Vagina (tissue), 2 donors: ENCODE measurements around the gene MRPS12. TPM values are rescaled to one million over a fixed set of nuclear protein-coding genes. Genes with fewer than 3 reads are reported as not detected.

Experiments
- DNase-seq, 2 donors: peaks; one replicate each; pipeline ENCODE4 v3.0.0-alpha.2; 2017; ENCODE audit errors: extremely low spot score in 2 of 2
- H3K27ac ChIP-seq: fragments of 200-600 bp; sonication (generic); one replicate; pipeline ENCODE4 v1.5.1; 2019
- H3K27me3 ChIP-seq: fragments of 200-600 bp; sonication (generic); one replicate; pipeline ENCODE4 v1.5.1; 2019
- H3K36me3 ChIP-seq, 2 donors: fragments of 200-600 bp; sonication (generic); one replicate each; pipeline ENCODE4 v1.5.1; 2017 to 2019
- H3K4me1 ChIP-seq: fragments of 200-600 bp; sonication (generic); one replicate; pipeline ENCODE4 v1.5.1; 2019
- H3K4me3 ChIP-seq, 2 donors: fragments of 200-600 bp; sonication (generic); 1 replicate in 1 of 2; 2 replicates in 1 of 2; pipeline ENCODE4 v1.5.1; 2016 to 2019
- H3K9me3 ChIP-seq: fragments of 200-600 bp; sonication (generic); one replicate; pipeline ENCODE4 v1.5.1; 2019
- POLR2A ChIP-seq, 2 donors: fragments of 450-650 bp; IDR thresholded peaks; one replicate each; pipeline ENCODE4 v1.6.1; 2017; ENCODE audit warnings: antibody characterized with exemption in 2 of 2, mild to moderate bottlenecking in 2 of 2, moderate library complexity in 2 of 2
- POLR2AphosphoS5 ChIP-seq, 2 donors: sonication (generic); formaldehyde crosslinking; IDR thresholded peaks; one replicate each; pipeline ENCODE4 v1.9.0; 2017; ENCODE audit warnings: antibody characterized with exemption in 2 of 2, mild to moderate bottlenecking in 2 of 2, low read depth in 1 of 2; ENCODE audit not compliant: insufficient read depth in 1 of 2
- intact Hi-C: fragments of 100-400 bp; cut with DNase I; formaldehyde crosslinking; loops from one replicate; pipeline ENCODE4 v1.15.1; 2023
- total RNA-seq: library from RNA; depleted of rRNA; stranded (reverse); fragments of >200 nt; gene quantifications from one replicate; pipeline ENCODE4 v1.2.3, GENCODE V29; 2016
- TF ChIP-seq, protein P1 (sequence below), 3 experiments: fragments of 450-650 bp in 2 of 3; fragments of 200-600 bp in 1 of 3; sonication (generic) in 1 of 3; IDR thresholded peaks; one replicate each; pipeline ENCODE4 v1.5.1; 2017 to 2019; ENCODE audit warnings: antibody characterized with exemption in 3 of 3, mild to moderate bottlenecking in 2 of 3, moderate library complexity in 2 of 3

The MRPS12 gene
- total RNA-seq, 1 donor from 2014 or later, result 44.7 TPM

DNA sequence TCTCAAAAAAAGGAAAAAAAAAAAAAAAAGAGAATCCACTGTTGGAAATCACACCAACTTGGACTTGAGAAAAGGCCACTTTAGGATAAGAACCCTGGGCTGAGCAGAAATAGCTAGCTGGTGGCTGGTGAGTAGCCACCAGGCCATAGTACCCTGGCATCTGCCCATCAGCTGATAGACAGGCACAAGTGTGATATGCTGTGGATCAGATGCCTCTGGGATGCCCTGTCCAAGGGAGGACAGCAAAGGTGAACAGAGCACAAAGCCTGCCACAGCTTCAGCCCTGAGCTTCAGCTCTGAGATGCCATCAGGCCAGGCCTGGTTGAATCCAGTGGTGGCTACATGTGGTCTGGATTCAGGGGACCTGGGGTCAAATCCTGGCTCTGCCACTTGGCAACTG lies 40.1 kb upstream of the MRPS12 start:
- H3K4me3 ChIP-seq, result no peak overlapping the region
- DNase-seq, result no peak
- intact Hi-C loops, result no loop called here
- no peak overlapping the region for H3K27ac ChIP-seq
- H3K4me1 ChIP-seq, result no peaks in the 10 kb centered on the region
- H3K9me3 ChIP-seq, result no peaks in the 10 kb centered on the region
- H3K36me3 ChIP-seq, result peaks cover 0 to 30% of the 10 kb centered on the region in 2 donors
- TF ChIP-seq, protein P1, sequence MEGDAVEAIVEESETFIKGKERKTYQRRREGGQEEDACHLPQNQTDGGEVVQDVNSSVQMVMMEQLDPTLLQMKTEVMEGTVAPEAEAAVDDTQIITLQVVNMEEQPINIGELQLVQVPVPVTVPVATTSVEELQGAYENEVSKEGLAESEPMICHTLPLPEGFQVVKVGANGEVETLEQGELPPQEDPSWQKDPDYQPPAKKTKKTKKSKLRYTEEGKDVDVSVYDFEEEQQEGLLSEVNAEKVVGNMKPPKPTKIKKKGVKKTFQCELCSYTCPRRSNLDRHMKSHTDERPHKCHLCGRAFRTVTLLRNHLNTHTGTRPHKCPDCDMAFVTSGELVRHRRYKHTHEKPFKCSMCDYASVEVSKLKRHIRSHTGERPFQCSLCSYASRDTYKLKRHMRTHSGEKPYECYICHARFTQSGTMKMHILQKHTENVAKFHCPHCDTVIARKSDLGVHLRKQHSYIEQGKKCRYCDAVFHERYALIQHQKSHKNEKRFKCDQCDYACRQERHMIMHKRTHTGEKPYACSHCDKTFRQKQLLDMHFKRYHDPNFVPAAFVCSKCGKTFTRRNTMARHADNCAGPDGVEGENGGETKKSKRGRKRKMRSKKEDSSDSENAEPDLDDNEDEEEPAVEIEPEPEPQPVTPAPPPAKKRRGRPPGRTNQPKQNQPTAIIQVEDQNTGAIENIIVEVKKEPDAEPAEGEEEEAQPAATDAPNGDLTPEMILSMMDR (IDR thresholded peaks at IDR 0.05), result no peak
- TF ChIP-seq POLR2A (IDR thresholded peaks at IDR 0.05), result no peak
- no peak for TF ChIP-seq POLR2AphosphoS5 (IDR thresholded peaks at IDR 0.05; ENCODE audit: insufficient read depth in 1 of 2, low read depth in 1 of 2)
- no peaks in the 10 kb centered on the region for H3K27me3 ChIP-seq

DNA sequence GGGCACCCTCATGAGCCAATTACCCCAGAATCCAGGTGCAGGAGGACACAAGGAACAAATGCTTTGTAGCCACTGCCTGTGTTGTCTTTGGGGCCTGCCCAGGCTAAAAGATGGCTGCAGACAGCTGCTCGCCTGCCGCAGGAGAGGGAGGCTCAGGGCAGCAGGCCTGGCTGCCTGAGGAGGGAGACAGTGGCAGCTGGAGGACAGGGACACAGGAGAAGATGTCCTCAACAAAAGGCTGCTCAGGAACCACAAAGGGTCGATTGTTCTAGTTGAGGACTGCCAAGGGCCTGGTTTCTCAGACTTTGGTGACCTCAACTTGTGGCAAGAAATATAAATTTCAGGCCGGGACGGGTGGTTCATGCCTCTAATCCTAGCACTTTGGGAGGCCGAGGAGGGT lies 39.0 kb upstream of the MRPS12 start:
- DNase-seq, result no peak
- Histone ChIP-seq H3K4me1 (no peaks in the 10 kb centered on the region), H3K27me3 (no peaks in the 10 kb centered on the region), H3K36me3 (peaks cover 0 to 30% of the 10 kb centered on the region in 2 donors), H3K27ac (no peak overlapping the region), H3K4me3 (no peak overlapping the region), H3K9me3 (no peaks in the 10 kb centered on the region)
- no peak for TF ChIP-seq POLR2A (IDR thresholded peaks at IDR 0.05)
- no peak for TF ChIP-seq POLR2AphosphoS5 (IDR thresholded peaks at IDR 0.05; ENCODE audit: insufficient read depth in 1 of 2, low read depth in 1 of 2)
- TF ChIP-seq, protein P1 (IDR thresholded peaks at IDR 0.05), result no peak
- intact Hi-C loops, result no loop called here

GRCh38 chr19:38892841-38893240 lies 37.9 kb upstream of the MRPS12 start:
- no peak overlapping the region for H3K27ac ChIP-seq
- no peak overlapping the region for H3K4me3 ChIP-seq
- no peaks in the 10 kb centered on the region for H3K9me3 ChIP-seq
- TF ChIP-seq, protein P1 (IDR thresholded peaks at IDR 0.05), result no peak
- TF ChIP-seq POLR2A (IDR thresholded peaks at IDR 0.05), result no peak
- TF ChIP-seq POLR2AphosphoS5 (IDR thresholded peaks at IDR 0.05; ENCODE audit: insufficient read depth in 1 of 2, low read depth in 1 of 2), result no peak
- no peaks in the 10 kb centered on the region for H3K27me3 ChIP-seq
- intact Hi-C loops, result no loop called here
- H3K36me3 ChIP-seq, result peaks cover 0 to 30% of the 10 kb centered on the region in 2 donors
- no peak for DNase-seq
- H3K4me1 ChIP-seq, result peaks cover 9% of the 10 kb centered on the region

GRCh38 chr19:38893341-38893771 lies 37.4 kb upstream of the MRPS12 start:
- H3K4me3 ChIP-seq, result no peak overlapping the region
- no peak for DNase-seq
- intact Hi-C loops, result no loop called here
- peaks cover 14% of the 10 kb centered on the region for H3K4me1 ChIP-seq
- no peaks in the 10 kb centered on the region for H3K27me3 ChIP-seq
- no peaks in the 10 kb centered on the region for H3K9me3 ChIP-seq
- TF ChIP-seq, protein P1 (IDR thresholded peaks at IDR 0.05), result no peak
- TF ChIP-seq POLR2AphosphoS5 (IDR thresholded peaks at IDR 0.05; ENCODE audit: insufficient read depth in 1 of 2, low read depth in 1 of 2), result no peak
- TF ChIP-seq POLR2A (IDR thresholded peaks at IDR 0.05), result no peak
- peaks cover 0 to 26% of the 10 kb centered on the region in 2 donors for H3K36me3 ChIP-seq
- no peak overlapping the region for H3K27ac ChIP-seq

GRCh38 chr19:38894968-38895367 lies 35.8 kb upstream of the MRPS12 start:
- no peak overlapping the region for H3K4me3 ChIP-seq
- no peak overlapping the region for H3K27ac ChIP-seq
- H3K9me3 ChIP-seq, result no peaks in the 10 kb centered on the region
- H3K4me1 ChIP-seq, result peaks cover 19% of the 10 kb centered on the region
- H3K27me3 ChIP-seq, result no peaks in the 10 kb centered on the region
- intact Hi-C loops, result no loop called here
- peaks cover 0 to 9% of the 10 kb centered on the region in 2 donors for H3K36me3 ChIP-seq
- DNase-seq, result no peak
- TF ChIP-seq, protein P1 (IDR thresholded peaks at IDR 0.05), result no peak
- no peak for TF ChIP-seq POLR2A (IDR thresholded peaks at IDR 0.05)
